Activated T-cell treated with anti-CD3 and anti-CD28 coated beads, Interleukin-2, amount 50 U/mL, for 48 hours (primary cell): Measurements from ENCODE around the gene ATG9B.

Source experiments
- DNase-seq, 2 experiments: peaks; one replicate each; pipeline ENCODE4 v3.0.0-alpha.2; 2020

ATG9B gene

DNA sequence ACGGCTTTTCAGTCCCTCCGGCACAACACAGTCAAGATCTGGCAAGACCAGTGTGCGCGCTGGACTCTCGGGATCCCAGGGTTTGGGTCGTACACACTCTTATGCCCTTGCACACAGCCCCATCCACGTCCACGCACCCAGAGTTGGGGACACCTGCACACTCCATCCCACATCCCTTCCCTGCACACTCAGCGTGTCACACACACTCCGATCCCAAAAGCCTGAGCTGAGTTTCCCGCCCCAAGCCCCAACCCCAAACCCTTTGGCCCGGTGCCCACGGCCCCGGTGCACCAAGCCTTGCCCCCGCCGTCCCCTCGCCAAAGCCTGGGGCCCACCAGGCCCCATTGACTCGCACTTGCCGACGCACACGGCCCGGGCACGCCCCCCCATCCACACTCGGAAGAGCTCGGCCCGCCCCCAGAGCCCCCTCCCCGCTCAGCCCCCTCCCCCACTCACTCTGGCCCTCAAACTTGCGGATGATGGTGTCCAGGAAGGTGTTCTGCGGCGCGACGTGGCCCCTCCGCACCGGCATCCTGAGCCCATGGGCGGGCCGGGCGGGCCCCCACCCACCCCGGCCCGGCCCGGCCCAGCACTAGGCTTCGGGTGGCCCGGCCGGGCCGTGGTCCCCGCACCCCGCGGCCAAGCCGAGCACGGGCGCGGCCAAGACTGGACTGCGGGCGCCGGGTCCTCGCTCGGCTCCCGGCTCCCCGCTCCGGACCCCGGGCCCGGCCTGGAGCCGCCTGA is 46.7 kb downstream of the ATG9B start:
- DNase-seq, result no peak

GRCh38 chr7:150976529-150977381 is 47.5 kb downstream of the ATG9B start:
- no peak for DNase-seq

GRCh38 chr7:150975536-150976319 is 48.6 kb downstream of the ATG9B start:
- no peak for DNase-seq

- peak; percentile 81 to 83 for DNase-seq
These were observed 49.6 kb downstream of the ATG9B start for GRCh38 chr7:150974468-150975391.

DNA sequence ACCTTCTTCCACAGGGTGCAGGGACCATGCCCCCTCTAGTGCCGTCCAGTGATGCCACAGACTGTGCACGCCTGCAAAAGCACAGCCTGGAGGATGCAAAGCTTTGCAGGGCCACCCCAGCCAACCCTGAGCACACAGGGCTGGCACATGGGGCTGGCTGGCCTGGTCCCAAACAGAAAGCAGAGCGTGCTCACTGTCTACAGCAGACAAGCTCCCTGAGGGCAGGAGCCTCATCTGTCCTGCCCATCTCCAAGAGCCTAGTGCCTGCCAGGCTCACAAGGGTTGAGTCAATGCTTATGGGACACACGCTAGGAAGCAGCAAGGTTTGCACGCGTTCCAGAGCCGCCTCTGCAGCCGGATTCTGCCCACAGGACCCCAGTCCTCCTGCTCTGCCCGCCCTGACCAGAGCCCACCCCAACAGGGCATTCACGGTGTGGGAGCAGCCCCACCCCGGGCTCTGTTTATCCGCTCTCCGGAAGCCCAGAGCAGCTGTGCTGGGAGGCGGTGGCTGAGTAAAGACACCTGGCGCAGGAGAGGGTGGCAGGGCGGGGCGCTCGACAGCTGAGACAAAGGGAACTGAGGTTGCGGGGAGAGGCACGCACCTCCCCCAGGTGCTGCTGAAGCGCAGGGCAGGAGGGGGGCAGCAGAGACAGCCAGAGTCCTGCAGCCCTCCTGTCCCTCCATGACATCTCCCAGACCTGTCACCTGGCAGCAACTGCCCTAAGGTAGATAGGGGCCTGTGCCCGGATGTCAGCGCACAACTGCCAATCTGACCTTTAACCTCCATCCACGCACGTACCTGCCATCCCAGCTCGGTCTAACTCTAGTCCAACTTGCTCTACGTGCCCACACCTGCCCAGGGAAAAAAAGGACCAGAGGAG is 50.5 kb downstream of the ATG9B start:
- DNase-seq, result no peak

GRCh38 chr7:150972741-150973140 is 51.6 kb downstream of the ATG9B start:
- DNase-seq, result no peak

GRCh38 chr7:150972023-150972468 is 52.2 kb downstream of the ATG9B start:
- no peak for DNase-seq

GRCh38 chr7:150971242-150972022 is 52.9 kb downstream of the ATG9B start:
- DNase-seq, result no peak

- no peak for DNase-seq
These were observed 53.9 kb downstream of the ATG9B start for GRCh38 chr7:150970424-150970823.

DNA sequence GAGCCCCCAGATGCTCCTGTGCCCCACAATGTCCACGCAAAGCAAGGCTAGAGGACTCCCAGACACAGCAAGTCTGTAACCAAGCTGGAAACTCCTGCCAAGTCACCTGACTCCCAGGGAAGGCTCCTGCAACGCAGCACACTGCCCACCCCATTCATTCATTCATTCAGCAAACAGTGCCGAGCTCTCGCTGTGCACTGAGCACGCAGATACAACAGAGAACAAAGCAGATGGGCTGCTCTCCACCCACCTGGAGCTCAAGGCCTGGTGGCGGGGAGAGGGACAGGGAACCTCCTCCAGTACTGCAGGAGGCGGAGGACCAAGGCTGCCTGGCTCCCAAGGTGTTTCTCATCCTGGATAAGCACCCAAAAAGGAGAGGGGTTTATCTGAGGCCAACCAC is 54.8 kb downstream of the ATG9B start:
- no peak for DNase-seq

DNA sequence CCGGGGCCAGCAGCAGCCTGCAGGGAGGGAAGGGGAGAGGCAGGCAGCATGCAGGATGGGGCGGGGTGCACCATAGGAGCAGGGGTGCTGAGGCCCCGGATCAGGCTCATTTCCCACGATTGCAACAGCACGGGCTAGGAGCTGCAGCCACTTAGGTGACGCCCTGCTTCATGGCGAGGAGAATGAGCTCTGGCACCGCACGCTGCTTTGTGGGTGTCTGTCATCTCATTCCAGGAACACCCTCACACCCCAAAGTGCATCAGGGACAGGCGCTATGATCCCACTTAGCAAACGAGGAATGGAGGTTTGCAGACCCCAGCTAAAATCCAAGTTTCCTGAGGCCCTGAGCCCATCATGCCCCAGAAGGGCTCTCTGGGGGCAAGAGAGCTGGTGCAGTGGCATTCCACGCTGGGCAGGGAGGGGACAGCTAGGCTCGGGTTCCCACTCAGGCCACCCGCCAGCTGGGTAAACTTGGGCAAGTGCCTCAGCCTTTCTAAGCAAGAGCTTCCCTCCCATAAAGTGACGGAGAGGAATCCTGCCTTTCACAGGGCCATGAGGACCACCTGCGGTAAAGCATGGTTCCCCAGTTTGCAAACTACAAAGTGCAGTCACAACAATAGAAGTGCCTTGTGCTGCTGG is 55.4 kb downstream of the ATG9B start:
- DNase-seq, result no peak

DNA sequence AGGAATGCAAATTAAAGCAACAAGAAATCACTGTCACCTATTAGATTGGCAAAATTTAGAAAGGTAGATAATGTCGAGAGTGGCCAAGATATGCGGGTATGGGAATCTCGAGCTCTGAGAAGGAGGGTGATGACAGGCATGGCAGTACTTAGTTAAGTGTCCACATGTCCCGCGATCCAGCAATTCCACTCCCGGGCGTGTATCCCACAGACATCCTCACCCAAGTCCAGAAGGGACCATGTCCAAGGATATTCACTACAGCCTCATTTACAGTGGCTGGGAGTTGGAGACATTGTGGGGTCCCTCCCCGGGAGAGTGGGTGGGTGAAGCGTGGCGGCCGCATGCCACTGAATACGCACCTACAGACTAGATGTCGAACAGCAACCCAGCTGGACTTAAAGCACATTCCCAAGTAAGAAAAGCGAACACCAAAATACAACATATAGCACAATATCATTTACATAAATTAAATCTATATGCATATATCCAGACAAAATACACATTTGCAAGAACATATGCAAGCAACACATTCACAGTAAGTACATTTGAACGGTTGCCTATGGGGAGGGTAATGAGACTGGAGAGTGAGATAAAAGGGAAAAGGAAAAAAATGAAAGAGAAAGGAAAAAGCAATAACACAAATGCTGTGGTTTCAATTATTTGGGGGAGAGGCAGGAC is 56.1 kb downstream of the ATG9B start:
- no peak for DNase-seq

DNA sequence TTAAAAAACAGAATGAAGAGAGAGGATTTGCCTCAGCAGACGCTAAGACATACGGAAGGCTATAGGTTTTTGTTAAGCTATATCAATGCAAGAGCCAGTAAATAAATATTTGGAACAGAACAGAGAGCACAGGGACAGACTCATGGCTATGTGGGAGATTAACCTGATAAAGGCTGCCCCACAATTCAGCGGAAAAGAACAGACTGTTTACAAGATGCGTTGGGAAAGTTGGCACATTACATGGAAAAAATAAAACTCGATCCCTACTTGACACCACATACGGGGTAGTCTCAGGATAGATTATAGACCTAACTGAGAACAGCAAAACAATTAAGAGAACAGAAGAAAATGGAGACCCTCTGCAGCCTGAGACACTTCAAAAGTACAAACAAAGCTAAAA is 56.9 kb downstream of the ATG9B start:
- no peak for DNase-seq

DNA sequence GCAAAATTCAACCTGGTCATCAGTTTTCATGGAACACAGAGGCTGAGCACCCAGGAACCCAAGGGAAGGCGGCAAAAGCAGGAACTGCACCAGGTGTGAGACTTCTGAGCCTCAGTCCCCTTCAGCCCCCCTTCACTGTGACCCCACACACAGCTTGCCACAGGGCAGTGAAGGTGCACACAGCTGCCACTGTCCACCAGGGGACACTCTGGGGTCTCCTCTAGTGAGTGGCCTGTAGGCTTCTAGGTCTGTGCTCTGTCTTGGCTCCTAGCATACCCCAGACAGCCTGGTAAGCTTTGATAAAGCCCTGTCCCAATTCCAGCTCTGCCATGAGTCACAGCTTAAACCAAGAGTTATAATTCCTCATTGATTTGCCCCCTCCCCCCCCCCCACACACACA is 58.3 kb downstream of the ATG9B start:
- no peak for DNase-seq

GRCh38 chr7:150965273-150965830 is 58.9 kb downstream of the ATG9B start:
- no peak for DNase-seq
